Measurements from ENCODE around the gene KCNAB2. TPM values are rescaled to one million over a fixed set of nuclear protein-coding genes. Genes with fewer than 3 reads are reported as not detected.
A peak's percentile ranks its signal among the peaks of the same experiment; 100 is the strongest.

Gene KCNAB2
- total and polyA plus RNA-seq, 2 donors (not counting 1 experiment from before 2014, with no cell fraction given): 90.7 to 143 TPM

DNA sequence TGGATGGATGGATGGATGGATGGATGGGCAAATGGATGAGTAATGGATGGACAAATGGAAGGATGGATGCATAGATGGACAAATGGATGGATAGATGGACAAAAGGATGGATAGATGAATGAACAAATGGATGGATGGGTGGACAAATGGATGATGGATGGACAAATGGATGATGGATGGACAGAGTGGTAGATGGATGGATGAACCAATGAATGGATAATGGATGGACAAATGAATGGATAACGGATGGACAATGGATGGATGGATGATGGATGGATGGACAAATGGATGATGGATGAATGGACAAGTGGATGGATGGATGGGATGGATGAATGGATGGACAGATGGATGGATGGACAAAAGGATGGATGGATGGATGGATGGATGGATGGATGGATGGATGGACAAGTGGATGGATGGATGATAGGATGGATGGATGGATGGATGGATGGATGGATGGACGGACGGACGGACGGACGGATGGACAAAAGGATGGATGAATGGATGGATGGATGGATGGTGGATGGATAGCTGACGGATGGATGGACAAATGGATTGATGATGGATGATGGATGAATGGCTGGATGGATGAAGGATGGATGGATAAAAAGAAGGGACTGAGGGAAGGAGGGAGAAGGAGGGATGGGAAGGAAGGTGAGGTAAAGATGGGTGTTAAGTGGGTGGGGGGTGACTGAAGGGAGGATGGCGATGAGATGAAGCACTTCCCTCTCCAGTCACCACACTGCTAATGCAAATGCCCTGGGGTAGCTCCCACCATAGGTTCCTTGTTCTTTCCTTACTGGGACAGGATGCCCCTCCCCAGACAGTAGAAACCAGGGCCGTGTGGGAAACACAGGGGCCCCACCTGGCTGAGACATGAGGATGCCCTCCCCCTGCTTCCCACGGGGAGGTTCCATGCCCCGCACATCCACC lies 104.6 kb downstream of the KCNAB2 start:
- Histone ChIP-seq H2AFZ (ENCODE audit: insufficient read depth, low read depth, low read length, poor library complexity, severe bottlenecking) (no peak overlapping the region), H3K9ac (ENCODE audit: low read length) (no peak overlapping the region), H3K27ac (ENCODE audit: low read length in 2 of 2) (no peak overlapping the region), H3K4me2 (replicated peaks; ENCODE audit: low read depth, low read length, poor library complexity, severe bottlenecking) (no peak overlapping the region), H3K4me3 (ENCODE audit: control extremely low read depth in 1 of 5, extremely low read depth in 1 of 5, insufficient read depth in 1 of 5, low read depth in 2 of 5, low read length in 4 of 5) (no peak overlapping the region), H3K36me3 (replicated peaks in 1 of 2; ENCODE audit: control extremely low read depth in 1 of 2, control insufficient read depth in 1 of 2, extremely low read depth in 1 of 2, insufficient read depth in 2 of 2, low read length in 1 of 2) (no peaks in the 10 kb centered on the region), H4K20me1 (ENCODE audit: control insufficient read depth, insufficient read depth, low read length, poor library complexity, severe bottlenecking) (no peaks in the 10 kb centered on the region), H3K9me3 (ENCODE audit: control extremely low read depth in 1 of 3, control insufficient read depth in 2 of 3, insufficient read depth in 1 of 3, low read length in 2 of 3) (peaks cover 0 to 4% (median 0%) of the 10 kb centered on the region in 3 donors), H3K79me2 (ENCODE audit: control insufficient read depth, insufficient read depth, low read length) (no peaks in the 10 kb centered on the region), H3K27me3 (replicated peaks in 1 of 4; ENCODE audit: control extremely low read depth in 1 of 4, control insufficient read depth in 3 of 4, insufficient read depth in 4 of 4, low read length in 3 of 4) (peaks cover 0 to 24% (median 2%) of the 10 kb centered on the region in 4 experiments), H3K4me1 (ENCODE audit: control insufficient read depth in 2 of 2, insufficient read depth in 2 of 2, low read length in 2 of 2) (peaks cover 11 to 12% of the 10 kb centered on the region in 2 donors)
- intact Hi-C loops (cut with micrococcal nuclease): no loop called here
- H3K4me1 Mint-ChIP-seq: peaks cover 7% of the 10 kb centered on the region
- no peak overlapping the region for H3K4me3 Mint-ChIP-seq
- ATAC-seq (ENCODE audit: low read depth) (no peak), DNase-seq (no peak)
- no peak overlapping the region for H3K27ac Mint-ChIP-seq
- no peaks in the 10 kb centered on the region for H3K9me3 Mint-ChIP-seq (ENCODE audit: insufficient read depth)
- CTCF ChIA-PET: no interaction called here
- POLR2A ChIA-PET: no interaction called here
- peaks cover 20% of the 10 kb centered on the region for H3K27me3 Mint-ChIP-seq
- TF ChIP-seq CTCF (IDR thresholded peaks at IDR 0.05) (peak; percentile 17), EZH2 (IDR thresholded peaks at IDR 0.05; ENCODE audit: borderline replicate concordance, insufficient read depth, low read depth, low read length, poor library complexity, severe bottlenecking) (no peak)
- WGBS (ENCODE audit: insufficient coverage): 92% methylated on average over 10 of the region's 11 CpGs

Other genes starting within 250 kb of the KCNAB2 start
- gene NPHP4, start 53.5 kb upstream of the KCNAB2 start, total RNA-seq: 12.3 and 14.8 TPM in 2 replicates
- gene NPHP4, start 53.5 kb upstream of the KCNAB2 start, polyA plus RNA-seq: 6.5 and 8.1 TPM in 2 replicates
- 0.07 and 0.20 TPM in 2 replicates for gene CHD5, start 134.4 kb downstream of the KCNAB2 start, total RNA-seq
- gene CHD5, start 134.4 kb downstream of the KCNAB2 start, polyA plus RNA-seq: 0.18 and 0.22 TPM in 2 replicates
- 444 and 471 TPM in 2 replicates for gene RPL22, start 153.7 kb downstream of the KCNAB2 start, total RNA-seq
- gene RPL22, start 153.7 kb downstream of the KCNAB2 start, polyA plus RNA-seq: 70.9 and 123 TPM in 2 replicates
- 1.5 and 2.5 TPM in 2 replicates for gene RNF207, start 160.2 kb downstream of the KCNAB2 start, total RNA-seq
- 5.0 and 6.8 TPM in 2 replicates for gene RNF207, start 160.2 kb downstream of the KCNAB2 start, polyA plus RNA-seq
- gene ICMT, start 190.1 kb downstream of the KCNAB2 start, total RNA-seq: 12.4 and 13.5 TPM in 2 replicates
- gene ICMT, start 190.1 kb downstream of the KCNAB2 start, polyA plus RNA-seq: 2.9 and 5.0 TPM in 2 replicates
- not detected in 2 replicates for gene HES3, start 198.3 kb downstream of the KCNAB2 start, total RNA-seq
- gene HES3, start 198.3 kb downstream of the KCNAB2 start, polyA plus RNA-seq: not detected in 2 replicates
- 0.20 and 0.27 TPM in 2 replicates for gene GPR153, start 215.2 kb downstream of the KCNAB2 start, total RNA-seq
- 0.04 and 0.09 TPM in 2 replicates for gene GPR153, start 215.2 kb downstream of the KCNAB2 start, polyA plus RNA-seq